NCI-H2227 treated with DMSO at 0.1 percent for 48 hours (cell line): Measurements from ENCODE around the gene NINJ2.

ENCODE experiments used
- DNase-seq: peaks from one replicate; lab custom pipeline; 2025; lab: John Stamatoyannopoulos, UW

The NINJ2 gene

GRCh38 chr12:569803-570434 is 93.3 kb downstream of the NINJ2 start:
- DNase-seq = peak; percentile 9

- no peak for DNase-seq
These were observed 94.1 kb downstream of the NINJ2 start for GRCh38 chr12:569091-569676.

DNA sequence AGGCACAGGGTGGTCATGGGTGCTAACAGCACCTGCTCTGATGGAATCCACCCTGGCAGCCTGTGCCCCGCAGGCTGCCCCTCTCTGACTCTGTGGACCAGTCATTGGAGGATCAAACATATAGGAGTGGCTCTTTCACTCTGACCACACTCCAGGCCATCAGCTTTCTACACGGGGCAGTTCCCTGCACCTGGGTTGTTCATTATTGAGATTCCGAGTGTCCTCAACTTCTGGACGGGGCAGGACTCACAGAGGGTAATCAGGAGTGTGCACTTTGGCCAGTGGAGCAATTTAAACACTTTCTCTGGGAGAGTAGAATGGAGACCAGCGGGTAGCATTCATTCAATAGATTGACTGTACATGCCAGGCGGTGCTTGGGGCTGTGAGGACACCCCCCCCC is 94.8 kb downstream of the NINJ2 start:
- no peak for DNase-seq

GRCh38 chr12:565589-566105 is 97.6 kb downstream of the NINJ2 start:
- no peak for DNase-seq

- DNase-seq = no peak
These were observed 98.1 kb downstream of the NINJ2 start for GRCh38 chr12:565161-565560.

GRCh38 chr12:563787-564298 is 99.4 kb downstream of the NINJ2 start:
- DNase-seq = no peak

DNA sequence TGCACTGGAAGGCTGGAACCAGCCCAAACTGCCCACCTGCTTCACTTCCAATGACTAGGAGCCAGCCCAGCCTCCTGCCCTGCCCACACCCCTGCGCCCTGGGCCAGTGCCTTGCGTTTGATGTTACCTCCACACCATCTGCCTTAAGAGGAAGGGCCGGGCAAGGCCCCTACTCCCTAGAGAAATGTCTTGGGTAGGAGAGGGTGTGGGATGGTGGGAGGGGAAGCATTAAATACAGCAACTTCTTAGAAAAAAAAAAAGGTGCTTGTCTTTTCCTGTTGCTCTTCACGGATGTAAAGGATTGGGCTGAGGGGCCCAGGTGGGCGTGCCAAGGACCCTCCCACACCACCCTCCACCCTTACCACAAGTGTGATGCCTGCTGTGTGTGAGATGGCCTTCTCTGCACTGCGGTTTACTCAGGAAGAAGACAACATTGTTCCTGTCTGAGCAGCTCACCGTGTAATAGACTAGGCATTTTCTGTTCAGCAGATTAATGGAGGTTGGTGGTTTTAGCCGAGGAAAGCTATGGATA is 99.9 kb downstream of the NINJ2 start:
- DNase-seq = no peak

GRCh38 chr12:562634-563033 is 100.6 kb downstream of the NINJ2 start:
- no peak for DNase-seq

DNA sequence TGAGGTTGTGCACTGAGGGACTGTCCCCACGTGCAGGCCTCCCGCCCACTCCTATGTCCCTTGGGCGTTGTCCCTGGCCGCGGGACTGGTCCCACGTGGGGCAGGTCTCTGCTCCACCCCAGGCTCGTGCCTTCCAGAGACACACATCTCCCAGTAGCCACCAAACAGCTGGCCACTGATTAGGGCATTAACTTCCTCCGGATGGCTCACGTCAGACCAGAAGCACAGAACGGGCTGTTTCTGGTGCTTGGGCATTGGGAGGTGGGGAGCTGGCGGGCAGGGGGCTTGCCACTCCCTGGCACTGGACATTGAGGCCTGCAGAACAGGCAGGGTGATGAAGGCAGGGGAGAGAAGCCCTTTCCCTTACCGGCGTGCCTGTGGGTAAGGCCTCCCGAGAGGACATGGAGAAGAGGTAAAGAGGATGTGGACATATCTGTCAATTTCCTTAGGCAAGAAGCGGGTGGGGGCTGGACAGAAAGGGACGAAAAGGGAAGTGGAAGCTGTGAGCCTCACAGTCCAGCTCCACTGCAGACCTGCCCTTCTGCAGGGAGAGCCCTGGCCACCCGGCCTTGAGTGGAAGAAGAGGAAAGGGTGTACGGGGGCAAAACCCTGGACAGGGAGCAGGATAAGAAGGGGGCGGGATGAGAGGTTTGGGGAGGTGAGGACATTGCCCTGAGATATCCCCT is 101.2 kb downstream of the NINJ2 start:
- DNase-seq = no peak

GRCh38 chr12:561391-561705 is 101.9 kb downstream of the NINJ2 start:
- DNase-seq = no peak

DNA sequence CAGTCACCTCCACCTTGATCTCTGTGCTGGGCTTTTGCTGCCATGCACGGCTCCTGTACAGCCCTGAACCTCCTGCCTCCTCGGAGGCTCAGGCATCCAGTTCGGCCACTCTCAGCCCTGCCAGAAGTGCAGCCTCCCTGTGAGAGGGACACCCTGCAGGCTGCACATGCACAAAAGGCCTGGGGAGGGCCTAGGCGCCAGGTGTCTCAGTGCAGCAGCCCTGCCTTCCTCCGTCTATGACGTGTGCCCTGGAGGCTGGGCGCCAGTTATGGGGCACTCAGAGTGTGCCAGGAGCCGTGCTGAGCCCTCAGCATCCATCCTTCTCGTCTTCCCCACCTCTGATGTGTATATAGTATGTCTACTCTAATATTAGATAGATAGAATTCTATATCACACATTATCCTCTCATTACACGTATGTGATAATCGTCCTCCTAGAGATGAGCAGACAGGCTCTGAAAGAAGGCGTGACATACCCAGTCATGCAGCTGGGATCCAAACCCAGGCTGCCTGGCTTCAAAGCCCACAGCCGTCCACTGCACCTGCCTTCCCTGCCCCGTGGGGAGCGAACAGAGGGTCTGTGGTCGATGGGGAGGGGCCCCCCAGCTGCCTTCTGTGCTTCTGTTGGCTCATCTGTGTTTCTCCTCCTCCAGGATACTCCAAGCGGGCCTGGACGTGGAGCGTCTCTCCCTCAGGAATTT is 102.4 kb downstream of the NINJ2 start:
- no peak for DNase-seq

- no peak for DNase-seq
These were observed 103.3 kb downstream of the NINJ2 start for GRCh38 chr12:559906-560455.

GRCh38 chr12:559208-559905 is 103.9 kb downstream of the NINJ2 start:
- no peak for DNase-seq

DNA sequence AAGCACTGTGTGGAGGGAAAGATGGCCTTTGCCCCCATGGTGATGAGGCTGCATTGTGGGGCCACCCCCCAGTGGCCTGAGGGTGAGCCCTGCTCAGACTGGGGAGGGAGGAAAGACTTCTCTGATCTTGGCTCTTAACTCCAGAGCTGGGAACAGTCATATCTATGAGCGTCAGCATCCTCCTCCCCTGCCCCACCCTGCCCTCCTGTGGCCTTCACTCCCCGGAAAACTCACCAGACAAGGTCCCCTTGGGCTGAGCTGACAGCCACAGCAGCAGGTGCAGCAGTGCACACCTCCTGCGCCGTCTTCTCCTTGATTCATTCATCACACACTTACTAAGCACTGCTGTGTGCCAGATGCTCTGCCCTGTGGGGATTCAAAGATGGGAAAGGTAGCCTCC is 104.7 kb downstream of the NINJ2 start:
- no peak for DNase-seq

- DNase-seq = no peak
These were observed 106.7 kb downstream of the NINJ2 start for GRCh38 chr12:556498-556897.

GRCh38 chr12:554001-554285 is 109.3 kb downstream of the NINJ2 start:
- no peak for DNase-seq

- no peak for DNase-seq
These were observed 109.8 kb downstream of the NINJ2 start for GRCh38 chr12:553216-554000.

DNA sequence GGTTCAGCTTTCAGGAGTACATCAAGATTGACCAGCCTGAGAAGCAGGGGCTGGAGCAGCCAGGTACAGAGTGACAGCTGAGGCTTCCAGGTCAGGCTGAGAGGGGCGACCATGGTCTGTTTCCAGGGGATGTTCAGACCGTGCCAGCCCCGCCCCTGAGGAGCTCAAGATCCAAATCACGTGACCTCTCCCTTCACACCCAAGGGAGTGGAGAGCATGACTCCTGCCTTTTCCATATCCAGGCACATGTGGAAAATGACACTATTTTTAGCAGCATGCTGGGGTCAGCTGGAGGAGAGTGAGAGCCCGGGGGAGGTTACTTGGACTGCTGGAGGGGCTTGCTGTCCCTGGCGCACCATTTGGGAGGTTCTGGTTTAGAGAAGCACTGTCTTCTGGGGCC is 110.8 kb downstream of the NINJ2 start:
- DNase-seq = no peak

GRCh38 chr12:550473-551260 is 112.6 kb downstream of the NINJ2 start:
- DNase-seq = no peak

GRCh38 chr12:549476-550082 is 113.7 kb downstream of the NINJ2 start:
- DNase-seq = no peak
